Activated CD4-positive, alpha-beta T cell treated with anti-CD3 and anti-CD28 coated beads, Interleukin-2, amount 10 ng/mL, durations not matched to agents 7 days and 5 days (primary cell): ENCODE results near the gene ROR2. TPM values are rescaled to one million over a fixed set of nuclear protein-coding genes. Genes with fewer than 3 reads are reported as not detected.

Experiments
- CTCF ChIA-PET: fragments of 350-600 bp; sonication (Branson Sonifier 250); formaldehyde crosslinking; loops from one replicate; lab custom pipeline; 2021; ENCODE audit warnings: antibody characterized with exemption; lab: Charles Lee
- POLR2A ChIA-PET: fragments of 350-600 bp; sonication (Branson Sonifier 250); formaldehyde crosslinking; loops from one replicate; lab custom pipeline; 2021; ENCODE audit warnings: antibody characterized with exemption; lab: Charles Lee
- DNase-seq: peaks from one replicate; pipeline ENCODE4 v3.0.0-alpha.2; 2020
- H3K27ac Mint-ChIP-seq: one replicate; pipeline ENCODE4 v1.8.0; 2021; ENCODE audit warnings: mild to moderate bottlenecking, moderate library complexity, mixed read lengths
- H3K27me3 Mint-ChIP-seq: one replicate; pipeline ENCODE4 v1.8.0; 2021; ENCODE audit warnings: mixed read lengths
- H3K36me3 Mint-ChIP-seq: one replicate; pipeline ENCODE4 v1.8.0; 2021; ENCODE audit warnings: low read depth, mixed read lengths
- H3K4me1 Mint-ChIP-seq: one replicate; pipeline ENCODE4 v1.8.0; 2021; ENCODE audit warnings: mixed read lengths
- H3K4me3 Mint-ChIP-seq: one replicate; pipeline ENCODE4 v1.8.0; 2021; ENCODE audit warnings: mild to moderate bottlenecking, moderate library complexity, mixed read lengths
- H3K9me3 Mint-ChIP-seq: one replicate; pipeline ENCODE4 v1.8.0; 2021; ENCODE audit warnings: mixed read lengths
- total RNA-seq, 2 experiments: library from RNA; stranded (reverse); gene quantifications; one replicate each; pipeline ENCODE4 v1.2.3, GENCODE V29; 2021

The ROR2 gene
- total RNA-seq, 2 experiments from 2014 or later, result 0.48 to 0.55 TPM

GRCh38 chr9:91900797-91901177 is 49.2 kb downstream of the ROR2 start:
- ChIA-PET CTCF (no interaction called here), POLR2A (no interaction called here)
- no peak overlapping the region for H3K27ac Mint-ChIP-seq
- H3K27me3 Mint-ChIP-seq, result peaks cover 23% of the 10 kb centered on the region
- H3K36me3 Mint-ChIP-seq, result no peaks in the 10 kb centered on the region
- H3K9me3 Mint-ChIP-seq, result no peaks in the 10 kb centered on the region
- no peak for DNase-seq
- H3K4me1 Mint-ChIP-seq, result peaks cover 5% of the 10 kb centered on the region
- H3K4me3 Mint-ChIP-seq, result no peak overlapping the region

- no peaks in the 10 kb centered on the region for H3K9me3 Mint-ChIP-seq
- H3K27ac Mint-ChIP-seq, result no peak overlapping the region
- peaks cover 5% of the 10 kb centered on the region for H3K4me1 Mint-ChIP-seq
- peaks cover 23% of the 10 kb centered on the region for H3K27me3 Mint-ChIP-seq
- no peak overlapping the region for H3K4me3 Mint-ChIP-seq
- CTCF ChIA-PET, result interaction anchor here (0.7 kb wide), 1 partner anchor 35 kb away, joined by 3 read pairs; no protein-coding TSS in a partner anchor
- DNase-seq, result no peak
- POLR2A ChIA-PET, result no interaction called here
- H3K36me3 Mint-ChIP-seq, result no peaks in the 10 kb centered on the region
These were observed 49.8 kb downstream of the ROR2 start for GRCh38 chr9:91900055-91900796.

GRCh38 chr9:91899594-91899993 is 50.4 kb downstream of the ROR2 start:
- Mint-ChIP-seq H3K27me3 (peaks cover 28% of the 10 kb centered on the region), H3K4me3 (no peak overlapping the region), H3K9me3 (no peaks in the 10 kb centered on the region), H3K4me1 (peaks cover 5% of the 10 kb centered on the region), H3K27ac (no peak overlapping the region), H3K36me3 (no peaks in the 10 kb centered on the region)
- ChIA-PET POLR2A (no interaction called here), CTCF (interaction anchor here (0.7 kb wide), 1 partner anchor 36 kb away, joined by 3 read pairs; no protein-coding TSS in a partner anchor)
- DNase-seq, result no peak

GRCh38 chr9:91899219-91899563 is 50.8 kb downstream of the ROR2 start:
- Mint-ChIP-seq H3K9me3 (no peaks in the 10 kb centered on the region), H3K4me3 (no peak overlapping the region), H3K36me3 (no peaks in the 10 kb centered on the region), H3K4me1 (peaks cover 5% of the 10 kb centered on the region), H3K27ac (no peak overlapping the region), H3K27me3 (peaks cover 29% of the 10 kb centered on the region)
- CTCF ChIA-PET, result interaction anchor here (0.7 kb wide), 1 partner anchor 36 kb away, joined by 3 read pairs; no protein-coding TSS in a partner anchor
- POLR2A ChIA-PET, result no interaction called here
- no peak for DNase-seq

GRCh38 chr9:91898451-91899218 is 51.4 kb downstream of the ROR2 start:
- Mint-ChIP-seq H3K4me3 (no peak overlapping the region), H3K27me3 (peaks cover 34% of the 10 kb centered on the region), H3K9me3 (no peaks in the 10 kb centered on the region), H3K36me3 (no peaks in the 10 kb centered on the region), H3K4me1 (peaks cover 3% of the 10 kb centered on the region), H3K27ac (no peak overlapping the region)
- POLR2A ChIA-PET, result no interaction called here
- CTCF ChIA-PET, result no interaction called here
- DNase-seq, result no peak

GRCh38 chr9:91897201-91897600 is 52.8 kb downstream of the ROR2 start:
- ChIA-PET POLR2A (no interaction called here), CTCF (no interaction called here)
- DNase-seq, result no peak
- peaks cover 24% of the 10 kb centered on the region for H3K27me3 Mint-ChIP-seq
- H3K4me3 Mint-ChIP-seq, result no peak overlapping the region
- no peak overlapping the region for H3K27ac Mint-ChIP-seq
- H3K9me3 Mint-ChIP-seq, result no peaks in the 10 kb centered on the region
- no peaks in the 10 kb centered on the region for H3K4me1 Mint-ChIP-seq
- no peaks in the 10 kb centered on the region for H3K36me3 Mint-ChIP-seq

- peaks cover 24% of the 10 kb centered on the region for H3K27me3 Mint-ChIP-seq
These were observed 53.4 kb downstream of the ROR2 start for GRCh38 chr9:91896513-91897121.

GRCh38 chr9:91896097-91896496 is 53.9 kb downstream of the ROR2 start:
- CTCF ChIA-PET, result no interaction called here
- no peak for DNase-seq
- H3K36me3 Mint-ChIP-seq, result no peaks in the 10 kb centered on the region
- POLR2A ChIA-PET, result no interaction called here
- H3K9me3 Mint-ChIP-seq, result no peaks in the 10 kb centered on the region
- H3K27ac Mint-ChIP-seq, result no peak overlapping the region
- H3K4me3 Mint-ChIP-seq, result no peak overlapping the region
- no peaks in the 10 kb centered on the region for H3K4me1 Mint-ChIP-seq
- peaks cover 24% of the 10 kb centered on the region for H3K27me3 Mint-ChIP-seq

More at GRCh38 chr9:91896513-91897121, 53.4 kb downstream of the ROR2 start:
- ChIA-PET CTCF (no interaction called here), POLR2A (no interaction called here)
- Mint-ChIP-seq H3K36me3 (no peaks in the 10 kb centered on the region), H3K4me3 (no peak overlapping the region), H3K27ac (no peak overlapping the region), H3K9me3 (no peaks in the 10 kb centered on the region), H3K4me1 (no peaks in the 10 kb centered on the region)
- DNase-seq, result no peak

GRCh38 chr9:91894536-91894935 is 55.5 kb downstream of the ROR2 start:
- H3K27me3 Mint-ChIP-seq, result peaks cover 23% of the 10 kb centered on the region
- H3K36me3 Mint-ChIP-seq, result no peaks in the 10 kb centered on the region
- DNase-seq, result no peak
- no peaks in the 10 kb centered on the region for H3K4me1 Mint-ChIP-seq
- no peak overlapping the region for H3K27ac Mint-ChIP-seq
- CTCF ChIA-PET, result no interaction called here
- POLR2A ChIA-PET, result no interaction called here
- H3K9me3 Mint-ChIP-seq, result no peaks in the 10 kb centered on the region
- H3K4me3 Mint-ChIP-seq, result no peak overlapping the region

- H3K4me3 Mint-ChIP-seq, result no peak overlapping the region
These were observed 56.0 kb downstream of the ROR2 start for GRCh38 chr9:91894023-91894422.

GRCh38 chr9:91891915-91892314 is 58.1 kb downstream of the ROR2 start:
- DNase-seq, result no peak
- POLR2A ChIA-PET, result no interaction called here
- Mint-ChIP-seq H3K4me1 (no peaks in the 10 kb centered on the region), H3K27ac (no peak overlapping the region), H3K36me3 (no peaks in the 10 kb centered on the region), H3K9me3 (no peaks in the 10 kb centered on the region), H3K4me3 (no peak overlapping the region), H3K27me3 (peaks cover 35% of the 10 kb centered on the region)
- CTCF ChIA-PET, result interaction anchor here (1.1 kb wide), 1 partner anchor 48 kb away, joined by 3 read pairs; no protein-coding TSS in a partner anchor

More at GRCh38 chr9:91894023-91894422, 56.0 kb downstream of the ROR2 start:
- no peaks in the 10 kb centered on the region for H3K9me3 Mint-ChIP-seq
- no peaks in the 10 kb centered on the region for H3K4me1 Mint-ChIP-seq
- peaks cover 22% of the 10 kb centered on the region for H3K27me3 Mint-ChIP-seq
- CTCF ChIA-PET, result no interaction called here
- H3K36me3 Mint-ChIP-seq, result no peaks in the 10 kb centered on the region
- POLR2A ChIA-PET, result no interaction called here
- H3K27ac Mint-ChIP-seq, result no peak overlapping the region
- DNase-seq, result no peak

- CTCF ChIA-PET, result interaction anchor here (0.6 to 1.2 kb wide), 2 partner anchors 60 to 110 kb away, joined by 3 read pairs; no protein-coding TSS in a partner anchor
These were observed 59.4 kb downstream of the ROR2 start for GRCh38 chr9:91890662-91891061.

More at GRCh38 chr9:91890662-91891061, 59.4 kb downstream of the ROR2 start:
- Mint-ChIP-seq H3K9me3 (no peaks in the 10 kb centered on the region), H3K27me3 (peaks cover 29% of the 10 kb centered on the region), H3K4me1 (no peaks in the 10 kb centered on the region), H3K4me3 (no peak overlapping the region), H3K36me3 (no peaks in the 10 kb centered on the region), H3K27ac (no peak overlapping the region)
- POLR2A ChIA-PET, result no interaction called here
- DNase-seq, result no peak
